ENCODE measurements around the gene PDZRN3.

DNA sequence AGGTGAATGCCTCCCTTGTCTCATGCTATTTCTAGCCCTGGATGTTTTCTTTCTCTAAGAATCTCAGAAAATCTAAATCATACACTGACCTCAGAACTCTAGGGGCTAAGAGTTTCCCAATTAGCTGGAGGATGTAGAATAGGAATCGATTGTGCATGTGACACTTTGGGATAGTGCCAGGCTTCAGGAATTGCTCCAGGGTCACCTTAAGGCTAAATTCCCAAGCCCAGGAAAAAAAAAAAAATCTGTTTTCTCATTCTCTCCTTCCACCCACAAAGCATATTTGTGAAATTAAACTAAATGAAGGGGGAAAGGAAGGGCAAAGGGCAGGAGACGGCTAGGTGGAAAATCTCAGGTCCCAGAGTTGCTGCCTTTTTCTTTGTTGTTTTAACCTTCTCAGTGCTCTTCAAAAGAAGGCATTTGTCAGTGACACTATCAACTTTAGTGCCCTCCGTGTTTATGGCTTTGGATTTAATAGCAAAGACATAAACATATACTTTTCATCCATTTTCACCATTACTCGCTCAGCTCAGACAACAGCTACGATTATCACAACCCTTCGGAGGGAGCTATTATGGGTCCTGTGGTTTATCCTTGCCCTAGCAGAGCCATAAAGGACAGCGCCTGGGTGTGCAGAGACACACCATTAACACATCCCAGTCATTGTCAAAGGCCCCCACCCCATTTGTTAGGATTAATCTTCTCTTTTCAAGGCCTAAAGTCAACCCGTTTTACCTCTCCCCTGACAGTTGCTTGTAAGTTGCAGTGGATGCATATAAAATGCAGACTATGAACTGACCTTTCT lies 271.7 kb downstream of the PDZRN3 start:
- TF ChIP-seq POLR2A (IDR thresholded peaks at IDR 0.05) (no peak), CTCF (IDR thresholded peaks at IDR 0.05) (no peak)
